ENCODE data around the gene TXNRD2. TPM values are rescaled to one million over a fixed set of nuclear protein-coding genes. Genes with fewer than 3 reads are reported as not detected.

TXNRD2 gene
- total RNA-seq, 1 experiment from 2014 or later: 23.0 TPM

DNA sequence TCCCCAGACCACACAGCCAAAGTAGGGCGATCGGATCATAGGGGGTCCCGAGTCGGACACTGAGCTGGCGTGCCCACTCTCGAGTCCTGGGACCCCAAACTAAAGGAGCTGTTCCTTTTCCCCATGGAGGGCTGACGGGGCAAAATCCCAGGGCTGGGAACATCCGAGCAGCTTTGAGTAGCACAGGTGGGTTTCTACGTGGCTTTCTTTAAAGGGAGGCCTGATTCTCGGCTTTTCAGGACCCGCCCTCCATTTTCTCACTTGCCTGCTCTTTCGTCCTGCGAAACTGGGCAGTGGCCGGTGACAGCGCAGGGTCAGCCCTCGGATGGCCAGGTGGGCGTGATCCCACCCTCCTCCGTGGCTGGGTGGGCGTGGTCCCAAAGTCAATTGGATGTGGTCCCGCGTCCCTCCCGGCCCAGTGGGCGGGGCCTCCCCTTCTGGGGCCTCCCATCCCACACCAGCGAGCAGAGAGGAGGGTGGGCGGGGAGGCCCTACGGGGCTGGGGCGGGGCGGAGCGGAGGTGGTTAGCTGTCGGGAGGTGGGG, 17.5 kb upstream of the TXNRD2 start:
- intact Hi-C loops (cut with micrococcal nuclease): no loop called here
- DNase-seq (no peak), ATAC-seq (no peak)
- POLR2A ChIA-PET (ENCODE audit: unreplicated experiment): no interaction called here
- Histone ChIP-seq H3K27me3 (ENCODE audit: low read length) (no peaks in the 10 kb centered on the region), H4K20me1 (ENCODE audit: low read length) (no peaks in the 10 kb centered on the region), H3K9ac (ENCODE audit: low read length) (no peak overlapping the region), H3K9me2 (replicated peaks; ENCODE audit: low read length) (no peaks in the 10 kb centered on the region), H3K4me1 (ENCODE audit: insufficient read depth, low read length) (peaks cover 20% of the 10 kb centered on the region), H3K79me2 (ENCODE audit: low read length) (peaks cover 8% of the 10 kb centered on the region), H3F3A (ENCODE audit: low read length, unreplicated experiment) (no peaks in the 10 kb centered on the region), H3K4me2 (ENCODE audit: low read length) (no peak overlapping the region), H3K27ac (ENCODE audit: low read length) (no peak overlapping the region), H2AFZ (ENCODE audit: low read length) (no peak overlapping the region), H3K36me3 (ENCODE audit: low read depth, low read length) (no peaks in the 10 kb centered on the region; the same call in 1 of the 2 replicates), H3K4me3 (ENCODE audit: low read length) (no peak overlapping the region), H3K9me3 (ENCODE audit: low read length) (no peaks in the 10 kb centered on the region)
- CTCF ChIA-PET: no interaction called here
- TF ChIP-seq EZH2 (IDR thresholded peaks at IDR 0.05; ENCODE audit: low read length, unreplicated experiment): no peak
- TF ChIP-seq, protein P1, sequence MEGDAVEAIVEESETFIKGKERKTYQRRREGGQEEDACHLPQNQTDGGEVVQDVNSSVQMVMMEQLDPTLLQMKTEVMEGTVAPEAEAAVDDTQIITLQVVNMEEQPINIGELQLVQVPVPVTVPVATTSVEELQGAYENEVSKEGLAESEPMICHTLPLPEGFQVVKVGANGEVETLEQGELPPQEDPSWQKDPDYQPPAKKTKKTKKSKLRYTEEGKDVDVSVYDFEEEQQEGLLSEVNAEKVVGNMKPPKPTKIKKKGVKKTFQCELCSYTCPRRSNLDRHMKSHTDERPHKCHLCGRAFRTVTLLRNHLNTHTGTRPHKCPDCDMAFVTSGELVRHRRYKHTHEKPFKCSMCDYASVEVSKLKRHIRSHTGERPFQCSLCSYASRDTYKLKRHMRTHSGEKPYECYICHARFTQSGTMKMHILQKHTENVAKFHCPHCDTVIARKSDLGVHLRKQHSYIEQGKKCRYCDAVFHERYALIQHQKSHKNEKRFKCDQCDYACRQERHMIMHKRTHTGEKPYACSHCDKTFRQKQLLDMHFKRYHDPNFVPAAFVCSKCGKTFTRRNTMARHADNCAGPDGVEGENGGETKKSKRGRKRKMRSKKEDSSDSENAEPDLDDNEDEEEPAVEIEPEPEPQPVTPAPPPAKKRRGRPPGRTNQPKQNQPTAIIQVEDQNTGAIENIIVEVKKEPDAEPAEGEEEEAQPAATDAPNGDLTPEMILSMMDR (conservative IDR thresholded peaks at IDR 0.05; ENCODE audit: low read depth, low read length): no peak
- TF ChIP-seq EZH2phosphoT487 (IDR thresholded peaks at IDR 0.05; ENCODE audit: borderline replicate concordance, low read length): no peak
- BruUV-seq (replicated peaks): no TSS peak

DNA sequence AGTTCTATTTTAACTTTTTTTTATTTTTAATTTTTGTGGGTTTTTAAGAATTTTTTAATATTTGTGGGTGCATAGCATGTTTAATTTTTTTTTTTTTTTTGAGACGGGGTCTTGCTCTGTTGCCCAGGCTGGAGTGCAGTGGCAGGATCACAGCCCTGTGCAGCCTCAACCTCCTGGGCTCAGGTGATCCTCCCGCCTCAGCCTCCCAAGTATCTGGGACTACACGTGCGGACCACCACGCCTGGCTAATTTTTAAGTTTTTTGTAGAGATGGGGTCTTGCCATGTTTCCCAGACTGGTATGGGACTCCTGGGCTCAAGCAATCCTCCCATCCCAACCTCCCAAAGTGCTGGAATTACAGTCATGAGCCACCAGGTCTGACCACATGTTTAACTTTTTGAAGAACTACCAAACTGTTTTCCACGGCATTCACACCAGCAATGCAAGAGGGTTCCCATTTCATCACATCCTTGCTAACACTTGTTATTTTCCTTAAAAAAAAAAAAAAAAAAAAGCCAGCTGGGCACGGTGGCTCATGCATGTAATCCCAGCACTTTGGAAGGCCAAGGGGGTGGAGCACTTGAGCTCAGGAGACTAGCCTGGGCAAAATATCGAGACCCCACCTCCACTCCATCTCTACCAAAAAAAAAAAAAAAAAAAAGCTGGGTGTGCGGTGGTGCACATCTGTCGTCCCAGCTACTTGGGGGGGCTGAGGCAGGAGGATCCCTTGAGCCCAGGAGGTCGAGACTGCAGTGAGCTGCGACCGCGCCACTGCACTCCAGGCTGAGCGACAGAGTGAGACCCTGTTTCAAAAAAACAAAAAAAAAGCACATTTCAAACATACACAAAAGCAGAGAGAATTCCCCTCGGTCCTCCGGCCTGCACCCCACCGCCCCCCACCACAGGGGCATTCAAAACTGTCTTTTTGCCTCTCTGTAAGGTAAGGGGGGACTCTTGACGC, 16.7 kb upstream of the TXNRD2 start:
- no peaks in the 10 kb centered on the region for H3K27me3 ChIP-seq (ENCODE audit: low read length)
- H4K20me1 ChIP-seq (ENCODE audit: low read length): no peaks in the 10 kb centered on the region
- no peak overlapping the region for H3K27ac ChIP-seq (ENCODE audit: low read length)
- intact Hi-C loops (cut with micrococcal nuclease): no loop called here
- no peak overlapping the region for H3K9ac ChIP-seq (ENCODE audit: low read length)
- ChIA-PET CTCF (no interaction called here), POLR2A (ENCODE audit: unreplicated experiment) (no interaction called here)
- H3K9me2 ChIP-seq (replicated peaks; ENCODE audit: low read length): no peaks in the 10 kb centered on the region
- ATAC-seq (no peak), DNase-seq (no peak)
- no peak overlapping the region for H3K4me3 ChIP-seq (ENCODE audit: low read length)
- H3K79me2 ChIP-seq (ENCODE audit: low read length): 0 out of 2 replicates have a peak, but pooled peaks cover under 1% of the 10 kb centered on the region
- no TSS peak for BruUV-seq (replicated peaks)
- TF ChIP-seq, protein P1 (conservative IDR thresholded peaks at IDR 0.05; ENCODE audit: low read depth, low read length): no peak
- TF ChIP-seq EZH2 (IDR thresholded peaks at IDR 0.05; ENCODE audit: low read length, unreplicated experiment) (no peak), EZH2phosphoT487 (IDR thresholded peaks at IDR 0.05; ENCODE audit: borderline replicate concordance, low read length) (no peak)
- H3K36me3 ChIP-seq (ENCODE audit: low read depth, low read length): no peaks in the 10 kb centered on the region
- H2AFZ ChIP-seq (ENCODE audit: low read length): no peak overlapping the region
- H3K4me2 ChIP-seq (ENCODE audit: low read length): no peak overlapping the region
- H3K9me3 ChIP-seq (ENCODE audit: low read length): no peaks in the 10 kb centered on the region
- no peaks in the 10 kb centered on the region for H3F3A ChIP-seq (ENCODE audit: low read length, unreplicated experiment)
- peaks cover 12% of the 10 kb centered on the region for H3K4me1 ChIP-seq (ENCODE audit: insufficient read depth, low read length)

DNA sequence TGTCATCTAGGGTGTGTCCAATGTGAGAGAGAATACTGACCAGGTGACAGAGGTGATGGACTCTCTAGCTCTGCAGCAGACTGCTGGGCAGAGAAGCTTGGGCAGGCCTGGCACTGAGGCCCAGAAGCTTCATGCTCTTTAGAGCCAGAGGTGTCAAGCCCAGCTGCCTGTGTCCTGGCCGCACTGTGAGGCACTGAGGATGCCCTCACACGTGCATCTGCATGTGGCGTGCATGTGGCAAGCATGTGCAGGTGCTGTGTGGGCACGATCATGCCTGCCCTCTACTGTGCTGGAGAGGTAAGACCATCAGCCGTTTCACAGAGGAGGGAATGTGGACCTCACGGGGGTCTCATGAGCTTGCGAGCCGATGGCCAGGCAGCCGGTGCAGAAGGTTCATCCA, 15.8 kb upstream of the TXNRD2 start:
- no peak overlapping the region for H3K27ac ChIP-seq (ENCODE audit: low read length)
- ChIA-PET CTCF (no interaction called here), POLR2A (ENCODE audit: unreplicated experiment) (no interaction called here)
- TF ChIP-seq EZH2 (IDR thresholded peaks at IDR 0.05; ENCODE audit: low read length, unreplicated experiment) (no peak), EZH2phosphoT487 (IDR thresholded peaks at IDR 0.05; ENCODE audit: borderline replicate concordance, low read length) (no peak)
- TF ChIP-seq, protein P1 (conservative IDR thresholded peaks at IDR 0.05; ENCODE audit: low read depth, low read length): no peak
- peaks cover 4% of the 10 kb centered on the region for H3K4me1 ChIP-seq (ENCODE audit: insufficient read depth, low read length)
- H3K9me3 ChIP-seq (ENCODE audit: low read length): no peaks in the 10 kb centered on the region
- DNase-seq (no peak), ATAC-seq (no peak)
- intact Hi-C loops (cut with micrococcal nuclease): no loop called here
- no peaks in the 10 kb centered on the region for H3K9me2 ChIP-seq (replicated peaks; ENCODE audit: low read length)
- H3K27me3 ChIP-seq (ENCODE audit: low read length): no peaks in the 10 kb centered on the region
- no peak overlapping the region for H3K4me2 ChIP-seq (ENCODE audit: low read length)
- no TSS peak for BruUV-seq (replicated peaks)
- no peak overlapping the region for H2AFZ ChIP-seq (ENCODE audit: low read length)
- no peak overlapping the region for H3K9ac ChIP-seq (ENCODE audit: low read length)
- no peaks in the 10 kb centered on the region for H3F3A ChIP-seq (ENCODE audit: low read length, unreplicated experiment)
- no peak overlapping the region for H3K4me3 ChIP-seq (ENCODE audit: low read length)
- H3K36me3 ChIP-seq (ENCODE audit: low read depth, low read length): no peaks in the 10 kb centered on the region
- H4K20me1 ChIP-seq (ENCODE audit: low read length): no peaks in the 10 kb centered on the region
- H3K79me2 ChIP-seq (ENCODE audit: low read length): no peaks in the 10 kb centered on the region

Data from PC-3 (cell line).